GM23338 (cell line): Measurements from ENCODE around the gene SCAPER. TPM values are rescaled to one million over a fixed set of nuclear protein-coding genes. Genes with fewer than 3 reads are reported as not detected.

Experiments used
- ATAC-seq: fragments of 200-7000 bp; cut with Tn5 transposase; 3 replicates; pipeline ENCODE4 v1.9.1; 2020
- DNase-seq: peaks from one replicate; pipeline ENCODE4 v3.0.0-alpha.2; 2015; ENCODE audit warnings: low spot score
- H2AFZ ChIP-seq: fragments of 200-600 bp; sonication (generic); 2 replicates; pipeline ENCODE4 v1.8.0; 2016; ENCODE audit warnings: antibody characterized with exemption, mild to moderate bottlenecking, moderate library complexity
- H3F3A ChIP-seq: fragments of 200-600 bp; sonication (generic); replicated peaks from 2 replicates; pipeline ENCODE4 v1.8.0; 2017; ENCODE audit warnings: antibody characterized with exemption, mixed run types, low read depth
- H3K27ac ChIP-seq: fragments of 200-600 bp; sonication (generic); 2 replicates; pipeline ENCODE4 v1.6.1; 2016; ENCODE audit warnings: low read depth
- H3K27me3 ChIP-seq: fragments of 200-600 bp; sonication (generic); 2 replicates; pipeline ENCODE4 v1.8.0; 2016; ENCODE audit warnings: mild to moderate bottlenecking, mixed run types, moderate library complexity; ENCODE audit not compliant: insufficient read depth
- H3K36me3 ChIP-seq: fragments of 200-600 bp; sonication (generic); 2 replicates; pipeline ENCODE4 v1.8.0; 2016; ENCODE audit warnings: mild to moderate bottlenecking; ENCODE audit not compliant: insufficient read depth
- H3K4me1 ChIP-seq: fragments of 200-600 bp; sonication (generic); 2 replicates; pipeline ENCODE4 v1.8.0; 2016; ENCODE audit warnings: mild to moderate bottlenecking, moderate library complexity; ENCODE audit not compliant: insufficient read depth
- H3K4me2 ChIP-seq: fragments of 200-600 bp; sonication (generic); 2 replicates; pipeline ENCODE4 v1.7.1; 2017; ENCODE audit warnings: mixed run types
- H3K4me3 ChIP-seq: fragments of 200-600 bp; sonication (generic); 2 replicates; pipeline ENCODE4 v1.6.1; 2016; ENCODE audit warnings: mixed run types
- H3K79me2 ChIP-seq: fragments of 200-600 bp; sonication (generic); replicated peaks from 2 replicates; pipeline ENCODE4 v1.8.0; 2017; ENCODE audit warnings: mild to moderate bottlenecking; ENCODE audit not compliant: insufficient read depth
- H3K9me2 ChIP-seq: fragments of 200-600 bp; sonication (generic); 2 replicates; pipeline ENCODE4 v1.8.0; 2017; ENCODE audit not compliant: insufficient read depth
- H4K20me1 ChIP-seq: fragments of 200-600 bp; sonication (generic); replicated peaks from 2 replicates; pipeline ENCODE4 v1.8.0; 2017; ENCODE audit warnings: mild to moderate bottlenecking; ENCODE audit not compliant: insufficient read depth
- H3K27ac Mint-ChIP-seq: 2 replicates; pipeline ENCODE4 v1.8.0; 2020; ENCODE audit warnings: inconsistent platforms, mild to moderate bottlenecking, moderate library complexity, mixed read lengths
- H3K27me3 Mint-ChIP-seq: 3 replicates; pipeline ENCODE4 v1.8.0; 2022; ENCODE audit warnings: low read depth, mild to moderate bottlenecking, moderate library complexity, mixed read lengths, inconsistent platforms; ENCODE audit not compliant: insufficient read depth, poor library complexity
- H3K36me3 Mint-ChIP-seq: 3 replicates; pipeline ENCODE4 v1.8.0; 2021; ENCODE audit warnings: low read depth, mild to moderate bottlenecking, inconsistent platforms, moderate library complexity, mixed read lengths
- H3K4me1 Mint-ChIP-seq: 3 replicates; pipeline ENCODE4 v1.8.0; 2020; ENCODE audit warnings: mild to moderate bottlenecking, inconsistent platforms, mixed read lengths
- H3K4me3 Mint-ChIP-seq: 3 replicates; pipeline ENCODE4 v1.8.0; 2021; ENCODE audit warnings: moderate library complexity, mild to moderate bottlenecking, inconsistent platforms, mixed read lengths
- H3K9me3 Mint-ChIP-seq: 3 replicates; pipeline ENCODE4 v1.8.0; 2020; ENCODE audit warnings: moderate library complexity, mild to moderate bottlenecking, inconsistent platforms, mixed read lengths
- CREB1 ChIP-seq: fragments of 250-450 bp; sonication (Bioruptor Pico); IDR thresholded peaks from 2 replicates; pipeline ENCODE4 v1.5.0; 2020; ENCODE audit warnings: low read depth, mild to moderate bottlenecking, moderate library complexity
- CTCF ChIP-seq, 2 experiments: fragments of 200-600 bp in 1 of 2; sonication (generic) in 1 of 2; conservative IDR thresholded peaks; 2 replicates each; pipeline versions ENCODE4 v1.5.1 to v1.6.1; 2016 to 2017; ENCODE audit warnings: antibody characterized with exemption in 2 of 2, low read depth in 2 of 2, mild to moderate bottlenecking in 2 of 2, moderate library complexity in 1 of 2
- EZH2phosphoT487 ChIP-seq: fragments of 200-600 bp; sonication (generic); IDR thresholded peaks from one replicate; pipeline ENCODE4 v1.8.1; 2018; ENCODE audit warnings: antibody characterized with exemption; ENCODE audit not compliant: unreplicated experiment
- NANOG ChIP-seq: IDR thresholded peaks from 2 replicates; pipeline ENCODE4 v1.6.1; 2016; ENCODE audit warnings: antibody characterized with exemption, borderline replicate concordance
- POLR2AphosphoS5 ChIP-seq: IDR thresholded peaks from 2 replicates; pipeline ENCODE4 v1.6.1; 2016; ENCODE audit warnings: antibody characterized with exemption, low read depth
- STAT1 ChIP-seq: IDR thresholded peaks from one replicate; pipeline ENCODE4 v1.6.1; 2016; ENCODE audit warnings: antibody characterized with exemption; ENCODE audit not compliant: unreplicated experiment
- ZNF331 ChIP-seq: fragments of 250-450 bp; sonication (Bioruptor Pico); IDR thresholded peaks from 2 replicates; pipeline ENCODE4 v1.5.0; 2020; ENCODE audit warnings: low read depth, mild to moderate bottlenecking, moderate library complexity
- polyA plus RNA-seq: library from polyadenylated mRNA; unstranded; fragments of >200 nt; fragmentation: Nextera tagmentation; extraction: Ambion mirVana; gene quantifications from 2 replicates; pipeline ENCODE4 v1.2.1, GENCODE V29; 2016
- total RNA-seq: library from RNA; depleted of rRNA; stranded (reverse); fragments of >200 nt; shearing (Covaris generic); gene quantifications from 2 replicates; pipeline ENCODE4 v1.2.3, GENCODE V29; 2014
- TF ChIP-seq, protein P1 (sequence below): fragments of 250-450 bp; sonication (Bioruptor Pico); IDR thresholded peaks from 2 replicates; pipeline ENCODE4 v1.5.0; 2020; ENCODE audit warnings: mild to moderate bottlenecking, moderate library complexity

SCAPER gene
- total and polyA plus RNA-seq, 2 experiments from 2014 or later = 9.1 to 17.6 TPM

DNA sequence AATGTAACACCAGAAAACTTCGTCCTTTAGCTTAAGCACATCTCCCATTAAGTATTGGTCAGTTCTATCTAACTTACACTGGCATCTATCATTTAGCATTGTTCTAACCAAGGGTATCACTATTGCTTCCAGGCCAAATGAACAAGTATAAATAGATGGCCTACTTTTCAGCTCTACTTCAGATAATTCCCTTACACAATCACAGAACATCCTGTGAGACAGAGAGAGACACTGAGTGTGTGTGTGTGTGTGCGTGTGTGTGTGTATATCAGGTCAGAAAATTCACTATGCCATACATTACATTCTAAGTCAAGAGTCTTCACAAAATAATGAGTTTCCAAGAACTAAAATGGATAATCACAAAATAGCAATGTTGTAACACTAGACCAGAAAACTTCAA, 39.1 kb downstream of the SCAPER start:
- Histone ChIP-seq H3K4me1 (no peaks in the 10 kb centered on the region), H3K4me3 (no peak overlapping the region), H3K4me2 (no peak overlapping the region), H2AFZ (no peak overlapping the region), H4K20me1 (no peaks in the 10 kb centered on the region), H3K27ac (no peak overlapping the region), H3K79me2 (no peaks in the 10 kb centered on the region), H3K27me3 (no peaks in the 10 kb centered on the region), H3K36me3 (no peaks in the 10 kb centered on the region), H3K9me2 (no peaks in the 10 kb centered on the region), H3F3A (no peaks in the 10 kb centered on the region)
- Mint-ChIP-seq H3K4me1 (no peaks in the 10 kb centered on the region), H3K27ac (no peak overlapping the region), H3K4me3 (no peak overlapping the region), H3K36me3 (no peaks in the 10 kb centered on the region), H3K27me3 (no peaks in the 10 kb centered on the region), H3K9me3 (no peaks in the 10 kb centered on the region)
- no peak for TF ChIP-seq CREB1 (CRISPR knock-in tag)
- no peak for TF ChIP-seq POLR2AphosphoS5
- TF ChIP-seq ZNF331 (CRISPR knock-in tag) = no peak
- TF ChIP-seq, protein P1, sequence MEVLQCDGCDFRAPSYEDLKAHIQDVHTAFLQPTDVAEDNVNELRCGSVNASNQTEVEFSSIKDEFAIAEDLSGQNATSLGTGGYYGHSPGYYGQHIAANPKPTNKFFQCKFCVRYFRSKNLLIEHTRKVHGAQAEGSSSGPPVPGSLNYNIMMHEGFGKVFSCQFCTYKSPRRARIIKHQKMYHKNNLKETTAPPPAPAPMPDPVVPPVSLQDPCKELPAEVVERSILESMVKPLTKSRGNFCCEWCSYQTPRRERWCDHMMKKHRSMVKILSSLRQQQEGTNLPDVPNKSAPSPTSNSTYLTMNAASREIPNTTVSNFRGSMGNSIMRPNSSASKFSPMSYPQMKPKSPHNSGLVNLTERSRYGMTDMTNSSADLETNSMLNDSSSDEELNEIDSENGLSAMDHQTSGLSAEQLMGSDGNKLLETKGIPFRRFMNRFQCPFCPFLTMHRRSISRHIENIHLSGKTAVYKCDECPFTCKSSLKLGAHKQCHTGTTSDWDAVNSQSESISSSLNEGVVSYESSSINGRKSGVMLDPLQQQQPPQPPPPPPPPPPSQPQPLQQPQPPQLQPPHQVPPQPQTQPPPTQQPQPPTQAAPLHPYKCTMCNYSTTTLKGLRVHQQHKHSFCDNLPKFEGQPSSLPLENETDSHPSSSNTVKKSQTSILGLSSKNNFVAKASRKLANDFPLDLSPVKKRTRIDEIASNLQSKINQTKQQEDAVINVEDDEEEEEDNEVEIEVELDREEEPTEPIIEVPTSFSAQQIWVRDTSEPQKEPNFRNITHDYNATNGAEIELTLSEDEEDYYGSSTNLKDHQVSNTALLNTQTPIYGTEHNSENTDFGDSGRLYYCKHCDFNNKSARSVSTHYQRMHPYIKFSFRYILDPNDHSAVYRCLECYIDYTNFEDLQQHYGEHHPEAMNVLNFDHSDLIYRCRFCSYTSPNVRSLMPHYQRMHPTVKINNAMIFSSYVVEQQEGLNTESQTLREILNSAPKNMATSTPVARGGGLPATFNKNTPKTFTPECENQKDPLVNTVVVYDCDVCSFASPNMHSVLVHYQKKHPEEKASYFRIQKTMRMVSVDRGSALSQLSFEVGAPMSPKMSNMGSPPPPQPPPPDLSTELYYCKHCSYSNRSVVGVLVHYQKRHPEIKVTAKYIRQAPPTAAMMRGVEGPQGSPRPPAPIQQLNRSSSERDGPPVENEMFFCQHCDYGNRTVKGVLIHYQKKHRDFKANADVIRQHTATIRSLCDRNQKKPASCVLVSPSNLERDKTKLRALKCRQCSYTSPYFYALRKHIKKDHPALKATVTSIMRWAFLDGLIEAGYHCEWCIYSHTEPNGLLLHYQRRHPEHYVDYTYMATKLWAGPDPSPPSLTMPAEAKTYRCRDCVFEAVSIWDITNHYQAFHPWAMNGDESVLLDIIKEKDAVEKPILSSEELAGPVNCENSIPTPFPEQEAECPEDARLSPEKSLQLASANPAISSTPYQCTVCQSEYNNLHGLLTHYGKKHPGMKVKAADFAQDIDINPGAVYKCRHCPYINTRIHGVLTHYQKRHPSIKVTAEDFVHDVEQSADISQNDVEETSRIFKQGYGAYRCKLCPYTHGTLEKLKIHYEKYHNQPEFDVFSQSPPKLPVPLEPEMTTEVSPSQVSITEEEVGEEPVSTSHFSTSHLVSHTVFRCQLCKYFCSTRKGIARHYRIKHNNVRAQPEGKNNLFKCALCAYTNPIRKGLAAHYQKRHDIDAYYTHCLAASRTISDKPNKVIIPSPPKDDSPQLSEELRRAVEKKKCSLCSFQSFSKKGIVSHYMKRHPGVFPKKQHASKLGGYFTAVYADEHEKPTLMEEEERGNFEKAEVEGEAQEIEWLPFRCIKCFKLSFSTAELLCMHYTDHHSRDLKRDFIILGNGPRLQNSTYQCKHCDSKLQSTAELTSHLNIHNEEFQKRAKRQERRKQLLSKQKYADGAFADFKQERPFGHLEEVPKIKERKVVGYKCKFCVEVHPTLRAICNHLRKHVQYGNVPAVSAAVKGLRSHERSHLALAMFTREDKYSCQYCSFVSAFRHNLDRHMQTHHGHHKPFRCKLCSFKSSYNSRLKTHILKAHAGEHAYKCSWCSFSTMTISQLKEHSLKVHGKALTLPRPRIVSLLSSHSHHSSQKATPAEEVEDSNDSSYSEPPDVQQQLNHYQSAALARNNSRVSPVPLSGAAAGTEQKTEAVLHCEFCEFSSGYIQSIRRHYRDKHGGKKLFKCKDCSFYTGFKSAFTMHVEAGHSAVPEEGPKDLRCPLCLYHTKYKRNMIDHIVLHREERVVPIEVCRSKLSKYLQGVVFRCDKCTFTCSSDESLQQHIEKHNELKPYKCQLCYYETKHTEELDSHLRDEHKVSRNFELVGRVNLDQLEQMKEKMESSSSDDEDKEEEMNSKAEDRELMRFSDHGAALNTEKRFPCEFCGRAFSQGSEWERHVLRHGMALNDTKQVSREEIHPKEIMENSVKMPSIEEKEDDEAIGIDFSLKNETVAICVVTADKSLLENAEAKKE (CRISPR knock-in tag) = no peak
- TF ChIP-seq CTCF (conservative IDR thresholded peaks at IDR 0.05; ENCODE audit: low read depth in 2 of 2) = no peak
- no peak for TF ChIP-seq EZH2phosphoT487
- TF ChIP-seq STAT1 = no peak
- no peak for TF ChIP-seq NANOG
- ATAC-seq (no peak), DNase-seq (no peak)
